Testis (tissue), 3 donors: ENCODE measurements around the gene CCDC50. TPM values are rescaled to one million over a fixed set of nuclear protein-coding genes. Genes with fewer than 3 reads are reported as not detected.

Source experiments
- DNase-seq: peaks from one replicate; pipeline ENCODE4 v3.0.0-alpha.2; 2019
- H3K27ac ChIP-seq, 2 donors: fragments of 200-600 bp; sonication (generic); one replicate each; pipeline ENCODE4 v1.5.1; 2019
- H3K27me3 ChIP-seq: fragments of 200-600 bp; sonication (generic); one replicate; pipeline ENCODE4 v1.5.1; 2019
- H3K36me3 ChIP-seq: fragments of 200-600 bp; sonication (generic); one replicate; pipeline ENCODE4 v1.5.1; 2017; ENCODE audit warnings: low read depth; ENCODE audit errors: missing control alignments
- H3K4me1 ChIP-seq: fragments of 200-600 bp; sonication (generic); one replicate; pipeline ENCODE4 v1.5.1; 2019
- H3K4me3 ChIP-seq, 2 donors: fragments of 200-600 bp; sonication (generic); one replicate each; pipeline ENCODE4 v1.5.1; 2017 to 2019
- H3K9me3 ChIP-seq: fragments of 200-600 bp; sonication (generic); one replicate; pipeline ENCODE4 v1.5.1; 2017
- POLR2A ChIP-seq: fragments of 450-650 bp; IDR thresholded peaks from one replicate; pipeline ENCODE4 v1.6.1; 2017; ENCODE audit warnings: antibody characterized with exemption, mild to moderate bottlenecking, moderate library complexity
- WGBS, 2 donors: methylation state at CpG; one replicate each; pipeline ENCODE4 v1.1.5; 2018; 5-methylcytosine and 5-hydroxymethylcytosine counted together
- intact Hi-C: fragments of 100-400 bp; cut with DNase I; formaldehyde crosslinking; loops from one replicate; pipeline ENCODE4 v1.15.1; 2023; ENCODE audit warnings: low total_unique reads
- polyA plus RNA-seq: library from polyadenylated mRNA; stranded (reverse); fragments of 350-450 nt; fragmentation: Illumina TruSeq; extraction: RNeasy Lipid Tissue Mini Kit (QIAGEN cat#74804); gene quantifications from one replicate; pipeline ENCODE4 v1.2.3, GENCODE V29; 2014; ENCODE audit warnings: low read depth, low replicate concordance; ENCODE audit not compliant: insufficient read depth
- total RNA-seq, 2 donors: library from RNA; depleted of rRNA; stranded (reverse); fragments of >200 nt; gene quantifications; one replicate each; pipeline ENCODE4 v1.2.3, GENCODE V29; 2016
- TF ChIP-seq, protein P1 (sequence below), 3 experiments: fragments of 450-650 bp in 2 of 3; fragments of 200-600 bp in 1 of 3; sonication (generic) in 1 of 3; IDR thresholded peaks; one replicate each; pipeline ENCODE4 v1.5.1; 2016 to 2019; ENCODE audit warnings: antibody characterized with exemption in 3 of 3, mild to moderate bottlenecking in 2 of 3, moderate library complexity in 1 of 3

CCDC50 gene
- total and polyA plus RNA-seq, 3 donors from 2014 or later, result 65.0 to 69.9 (median 68.2) TPM

DNA sequence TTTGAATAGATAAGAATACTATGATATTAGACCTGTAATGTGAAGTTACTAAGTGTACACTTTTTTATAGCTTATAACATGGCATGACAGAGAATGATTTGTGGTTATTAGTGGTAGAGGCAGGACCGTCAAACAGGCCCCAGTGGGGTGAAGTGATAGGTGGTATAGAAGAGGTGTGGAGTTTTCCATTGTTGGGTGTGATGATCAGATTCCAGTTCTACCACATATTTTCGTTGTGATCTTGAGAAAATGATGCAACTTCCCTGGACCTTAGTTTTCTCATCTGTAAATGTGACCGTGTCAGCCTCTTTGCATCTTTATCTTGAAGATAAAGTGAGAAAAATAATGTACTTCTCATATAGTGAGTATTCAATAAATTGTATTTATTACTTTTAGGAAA, 31.4 kb downstream of the CCDC50 start:
- H3K27ac ChIP-seq, result no peak overlapping the region
- no peaks in the 10 kb centered on the region for H3K4me1 ChIP-seq
- H3K9me3 ChIP-seq, result no peaks in the 10 kb centered on the region
- intact Hi-C loops, result no loop called here
- DNase-seq, result no peak
- H3K27me3 ChIP-seq, result no peaks in the 10 kb centered on the region
- H3K4me3 ChIP-seq, result no peak overlapping the region
- no peaks in the 10 kb centered on the region for H3K36me3 ChIP-seq
- TF ChIP-seq POLR2A, result no peak
- TF ChIP-seq, protein P1, sequence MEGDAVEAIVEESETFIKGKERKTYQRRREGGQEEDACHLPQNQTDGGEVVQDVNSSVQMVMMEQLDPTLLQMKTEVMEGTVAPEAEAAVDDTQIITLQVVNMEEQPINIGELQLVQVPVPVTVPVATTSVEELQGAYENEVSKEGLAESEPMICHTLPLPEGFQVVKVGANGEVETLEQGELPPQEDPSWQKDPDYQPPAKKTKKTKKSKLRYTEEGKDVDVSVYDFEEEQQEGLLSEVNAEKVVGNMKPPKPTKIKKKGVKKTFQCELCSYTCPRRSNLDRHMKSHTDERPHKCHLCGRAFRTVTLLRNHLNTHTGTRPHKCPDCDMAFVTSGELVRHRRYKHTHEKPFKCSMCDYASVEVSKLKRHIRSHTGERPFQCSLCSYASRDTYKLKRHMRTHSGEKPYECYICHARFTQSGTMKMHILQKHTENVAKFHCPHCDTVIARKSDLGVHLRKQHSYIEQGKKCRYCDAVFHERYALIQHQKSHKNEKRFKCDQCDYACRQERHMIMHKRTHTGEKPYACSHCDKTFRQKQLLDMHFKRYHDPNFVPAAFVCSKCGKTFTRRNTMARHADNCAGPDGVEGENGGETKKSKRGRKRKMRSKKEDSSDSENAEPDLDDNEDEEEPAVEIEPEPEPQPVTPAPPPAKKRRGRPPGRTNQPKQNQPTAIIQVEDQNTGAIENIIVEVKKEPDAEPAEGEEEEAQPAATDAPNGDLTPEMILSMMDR (IDR thresholded peaks at IDR 0.05), result no peak
- WGBS, 2 donors, result 89 to 94% methylated on average over 3 of the region's 3 CpGs

DNA sequence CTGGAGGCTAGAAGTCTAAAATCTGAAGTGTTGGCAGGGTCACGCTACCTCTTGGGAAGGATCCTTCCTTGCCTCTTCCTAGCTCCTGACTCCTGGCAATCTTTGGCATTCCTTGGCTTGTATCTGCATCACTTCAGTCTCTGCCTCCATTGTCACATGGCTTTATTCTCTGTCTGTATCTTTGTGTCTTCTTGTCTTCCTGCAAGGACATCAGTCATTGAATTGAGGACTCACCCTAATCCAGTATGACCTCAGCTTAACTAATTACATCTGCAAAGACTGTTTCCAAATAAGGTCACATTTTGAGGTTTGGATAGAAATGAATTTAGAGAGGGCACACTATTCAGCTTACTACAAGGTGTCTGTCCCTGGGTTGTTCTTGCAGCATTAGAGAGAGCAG, 32.3 kb downstream of the CCDC50 start:
- Histone ChIP-seq H3K36me3 (no peaks in the 10 kb centered on the region), H3K9me3 (no peaks in the 10 kb centered on the region), H3K27me3 (no peaks in the 10 kb centered on the region), H3K4me1 (no peaks in the 10 kb centered on the region), H3K4me3 (no peak overlapping the region), H3K27ac (no peak overlapping the region)
- DNase-seq, result no peak
- WGBS, 2 donors, result 83 to 97% methylated on average over 1 of the region's 1 CpG
- no peak for TF ChIP-seq POLR2A
- TF ChIP-seq, protein P1 (IDR thresholded peaks at IDR 0.05), result no peak
- intact Hi-C loops, result no loop called here

DNA sequence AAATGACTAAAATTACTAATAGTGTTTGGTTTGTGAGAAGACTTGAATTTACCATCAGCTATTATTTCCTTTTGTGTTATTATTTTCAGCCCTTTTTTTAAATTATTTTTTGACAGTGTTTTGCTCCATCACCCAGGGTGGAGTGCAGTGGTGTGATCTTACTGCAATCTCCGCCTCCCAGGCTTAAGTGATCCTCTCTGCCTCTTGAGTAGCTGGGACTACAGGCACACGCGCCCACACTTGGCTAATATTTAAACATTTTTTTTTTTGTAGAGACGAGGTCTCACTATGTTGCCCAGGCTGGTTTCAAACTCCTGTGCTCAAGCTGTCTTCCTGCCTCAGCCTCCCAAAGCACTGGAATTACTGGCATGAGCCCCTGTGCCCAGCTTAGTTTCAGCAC, 32.8 kb downstream of the CCDC50 start:
- DNase-seq, result no peak
- Histone ChIP-seq H3K36me3 (no peaks in the 10 kb centered on the region), H3K27me3 (no peaks in the 10 kb centered on the region), H3K27ac (no peak overlapping the region), H3K4me3 (no peak overlapping the region), H3K4me1 (no peaks in the 10 kb centered on the region), H3K9me3 (no peaks in the 10 kb centered on the region)
- TF ChIP-seq POLR2A, result no peak
- TF ChIP-seq, protein P1 (IDR thresholded peaks at IDR 0.05), result no peak
- intact Hi-C loops, result no loop called here
- WGBS, 2 donors, result 90 to 94% methylated on average over 4 of the region's 4 CpGs

DNA sequence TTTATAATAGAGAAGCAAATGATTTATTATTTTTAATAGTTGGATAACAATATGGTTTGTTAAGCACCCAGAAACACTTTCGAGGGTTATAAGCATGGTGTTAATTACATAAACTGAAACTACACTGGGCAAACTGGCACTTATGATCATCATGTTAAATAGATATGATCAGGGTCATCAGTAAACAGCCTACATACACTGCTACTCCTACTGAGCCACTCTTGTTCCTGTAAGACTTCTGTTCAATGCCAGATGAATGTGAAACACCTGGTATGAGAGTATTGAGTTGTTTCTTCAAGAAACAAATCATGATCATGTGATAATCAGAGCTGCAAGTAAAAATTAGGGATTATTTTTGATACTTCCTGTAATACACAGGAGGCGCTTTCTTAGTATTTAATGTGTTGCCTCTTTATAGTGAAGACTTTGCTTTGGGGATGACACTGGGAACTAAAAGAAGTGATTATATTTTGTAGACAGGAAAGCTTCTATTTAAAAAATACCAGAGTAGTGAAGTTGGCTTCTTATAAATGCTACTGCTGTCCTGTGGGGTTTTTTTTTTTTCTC, 33.4 kb downstream of the CCDC50 start:
- DNase-seq, result no peak
- 95 to 100% methylated on average over 2 of the region's 2 CpGs for WGBS, 2 donors
- no peak overlapping the region for H3K27ac ChIP-seq
- H3K27me3 ChIP-seq, result no peaks in the 10 kb centered on the region
- no peaks in the 10 kb centered on the region for H3K9me3 ChIP-seq
- intact Hi-C loops, result no loop called here
- no peak overlapping the region for H3K4me3 ChIP-seq
- H3K4me1 ChIP-seq, result no peaks in the 10 kb centered on the region
- no peak for TF ChIP-seq POLR2A
- TF ChIP-seq, protein P1 (IDR thresholded peaks at IDR 0.05), result no peak
- H3K36me3 ChIP-seq, result no peaks in the 10 kb centered on the region

DNA sequence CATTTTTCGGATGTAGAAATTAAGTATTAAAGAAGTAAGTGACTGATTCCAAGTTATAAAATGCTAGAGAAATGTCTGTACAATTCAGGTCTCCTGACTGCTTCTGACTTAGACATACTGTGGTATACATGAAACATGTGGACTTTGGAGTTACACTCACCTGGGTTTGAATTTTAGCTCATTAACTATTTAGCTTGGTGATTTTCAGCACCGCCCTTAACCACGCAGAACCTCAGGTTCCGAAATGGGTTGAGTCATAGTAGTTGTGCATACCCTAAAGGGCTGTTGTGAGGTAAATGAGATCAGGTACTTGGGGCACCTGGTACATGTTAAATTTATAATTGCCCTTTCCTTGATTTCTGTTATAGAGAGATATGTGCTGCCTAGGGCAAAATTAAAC, 34.0 kb downstream of the CCDC50 start:
- WGBS, 2 donors, result 95 to 96% methylated on average over 4 of the region's 4 CpGs
- H3K36me3 ChIP-seq, result no peaks in the 10 kb centered on the region
- no peak overlapping the region for H3K4me3 ChIP-seq
- H3K27ac ChIP-seq, result no peak overlapping the region
- intact Hi-C loops, result no loop called here
- no peak for DNase-seq
- no peaks in the 10 kb centered on the region for H3K27me3 ChIP-seq
- TF ChIP-seq, protein P1 (IDR thresholded peaks at IDR 0.05), result no peak
- TF ChIP-seq POLR2A, result no peak
- H3K4me1 ChIP-seq, result no peaks in the 10 kb centered on the region
- no peaks in the 10 kb centered on the region for H3K9me3 ChIP-seq
